GM04504 (cell line): ENCODE results near the gene SQSTM1.
"Not testable (repeated sequence)": the region's sequence is repeated elsewhere in the genome, so short reads cannot be mapped to it uniquely, and the experiment has no call there.

Experiments used
- DNase-seq: peaks from one replicate; pipeline ENCODE4 v3.0.0-alpha.2; 2012; ENCODE audit warnings: low read depth

SQSTM1 gene

DNA sequence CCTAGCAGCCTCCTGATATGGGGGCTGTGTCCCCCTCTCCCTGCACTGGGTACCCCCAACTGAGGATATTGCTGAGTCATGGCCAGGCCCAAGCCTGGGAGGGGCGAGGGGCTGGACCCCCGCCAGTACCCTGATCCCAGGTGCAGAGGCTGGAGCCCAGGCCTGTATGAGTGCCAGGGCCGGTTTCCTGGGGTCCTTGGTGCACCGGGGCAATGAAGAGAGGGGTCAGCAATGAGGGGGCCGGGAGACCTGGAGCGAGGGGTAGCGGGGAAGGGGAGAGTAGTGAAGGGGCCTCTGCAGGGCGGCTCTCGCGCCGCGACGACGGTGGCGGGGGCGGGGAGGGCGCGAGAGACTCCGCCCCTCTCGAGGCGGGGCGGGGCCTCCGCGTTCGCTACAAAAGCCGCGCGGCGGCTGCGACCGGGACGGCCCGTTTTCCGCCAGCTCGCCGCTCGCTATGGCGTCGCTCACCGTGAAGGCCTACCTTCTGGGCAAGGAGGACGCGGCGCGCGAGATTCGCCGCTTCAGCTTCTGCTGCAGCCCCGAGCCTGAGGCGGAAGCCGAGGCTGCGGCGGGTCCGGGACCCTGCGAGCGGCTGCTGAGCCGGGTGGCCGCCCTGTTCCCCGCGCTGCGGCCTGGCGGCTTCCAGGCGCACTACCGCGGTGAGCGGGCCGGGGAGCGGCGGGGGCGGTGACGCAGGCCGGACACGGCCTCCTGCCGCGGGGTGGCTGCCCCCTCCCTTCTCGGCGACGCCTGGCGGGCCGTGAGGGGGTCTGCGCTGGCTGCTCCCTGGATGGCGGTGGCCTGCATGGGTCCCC, at the start of gene SQSTM1:
Gene SQSTM1, plus strand, starts transcription at position 423 of the 815 bp plus-strand sequence. Its CDS starts 32 bp downstream, at position 455.
- peak; percentile 63 for DNase-seq

DNA sequence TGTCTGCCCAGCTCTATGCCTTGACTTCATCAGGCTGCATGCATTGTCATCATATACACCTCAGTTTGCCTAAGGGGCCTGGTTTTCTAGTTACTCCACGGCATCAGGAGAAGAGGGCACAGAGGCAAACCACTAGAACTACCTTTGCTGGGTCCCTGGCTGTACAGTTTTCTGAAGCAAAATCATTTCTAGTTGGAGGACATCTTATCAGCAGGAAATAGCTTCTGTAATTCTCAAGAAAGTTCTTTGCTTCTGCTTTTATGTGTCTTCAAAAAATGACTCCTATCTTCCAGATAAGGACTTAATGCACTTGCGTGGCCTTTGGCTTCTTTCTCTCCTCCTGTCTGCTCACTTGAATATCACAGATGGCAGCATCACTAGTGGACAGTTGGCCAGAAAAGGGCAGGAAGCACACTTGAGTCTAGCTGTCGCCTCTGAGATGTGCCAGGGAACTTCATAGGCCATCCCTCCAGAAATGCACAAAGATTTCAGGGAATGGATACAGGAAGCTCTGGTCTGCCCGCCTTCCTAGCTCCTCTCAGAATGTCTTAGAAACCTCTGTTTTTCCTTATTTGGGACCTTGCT, 49.3 kb upstream of the SQSTM1 start:
- DNase-seq: no peak

DNA sequence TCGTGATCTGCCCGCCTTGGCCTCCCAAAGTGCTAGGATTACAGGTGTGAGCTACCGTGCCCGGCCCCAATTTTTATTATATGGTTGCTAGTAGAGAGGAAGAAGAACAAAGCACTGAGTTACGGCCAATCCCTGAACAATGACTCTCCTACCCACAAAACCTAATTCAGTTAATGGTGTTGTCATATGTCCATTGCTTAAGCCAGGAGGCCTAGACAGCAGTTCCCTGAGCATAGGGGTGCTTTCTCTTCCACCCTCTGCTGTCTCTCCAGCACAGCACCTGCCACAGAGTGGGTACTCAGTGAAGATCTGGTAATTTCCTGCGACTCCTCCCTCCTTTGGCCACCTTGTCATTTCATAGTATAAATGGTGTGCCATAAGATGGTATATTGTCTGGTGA, 48.4 kb upstream of the SQSTM1 start:
- DNase-seq: no peak

DNA sequence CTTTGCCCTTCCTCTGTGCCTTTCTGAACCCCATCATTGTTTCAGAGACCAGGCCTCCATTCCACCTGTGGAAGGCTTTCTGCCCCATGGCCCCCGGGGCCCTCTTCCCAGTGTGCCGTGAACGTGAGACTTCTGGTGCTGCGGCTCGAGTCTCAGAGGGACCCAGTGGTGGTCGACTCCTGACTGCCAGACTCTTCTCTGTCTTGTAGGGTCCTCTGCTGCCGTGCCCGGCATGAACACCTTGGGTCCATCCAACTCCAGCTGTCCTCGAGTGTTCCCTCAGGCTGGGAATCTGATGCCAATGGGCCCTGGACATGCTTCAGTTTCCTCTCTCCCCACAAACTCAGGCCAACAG, 47.0 kb upstream of the SQSTM1 start:
- DNase-seq: no peak

DNA sequence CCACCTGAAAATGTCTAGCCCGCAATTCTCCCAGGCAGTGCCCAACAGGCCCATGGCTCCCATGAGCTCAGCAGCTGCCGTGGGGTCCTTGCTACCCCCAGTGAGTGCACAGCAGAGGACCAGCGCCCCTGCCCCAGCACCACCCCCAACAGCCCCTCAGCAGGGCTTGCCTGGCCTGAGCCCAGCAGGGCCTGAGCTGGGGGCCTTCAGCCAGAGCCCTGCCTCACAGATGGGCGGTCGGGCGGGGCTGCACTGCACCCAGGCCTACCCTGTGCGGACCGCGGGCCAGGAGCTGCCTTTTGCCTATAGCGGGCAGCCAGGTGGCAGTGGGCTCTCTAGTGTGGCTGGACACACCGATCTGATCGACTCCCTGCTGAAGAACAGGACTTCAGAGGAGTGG, 46.3 kb upstream of the SQSTM1 start:
- DNase-seq: no peak

DNA sequence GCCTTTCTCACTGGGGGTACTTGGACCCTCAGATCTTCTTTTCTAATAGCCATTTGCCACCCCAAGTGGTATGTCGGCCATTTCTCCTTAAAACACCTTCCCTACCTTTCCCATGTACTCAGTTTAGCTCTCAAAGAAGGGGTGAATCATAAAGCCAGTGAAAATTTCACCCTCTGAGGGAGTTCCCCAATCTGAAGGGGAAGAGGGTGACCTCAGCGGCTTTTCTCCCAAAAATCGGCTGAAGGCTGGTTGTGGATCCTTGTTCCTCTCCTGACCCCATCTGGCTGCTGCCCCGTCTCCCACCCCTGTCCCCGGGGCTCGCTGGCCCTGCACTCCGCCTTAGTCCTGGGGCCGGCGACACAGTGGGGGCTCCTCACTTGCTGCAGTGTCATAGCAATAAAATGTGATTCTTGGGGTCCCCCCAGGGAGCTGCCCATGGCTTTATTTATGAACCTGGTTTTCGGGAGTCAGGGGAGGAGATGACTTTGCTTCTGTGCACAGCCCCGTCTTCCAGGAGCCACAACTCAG, 44.2 kb upstream of the SQSTM1 start:
- no peak for DNase-seq

DNA sequence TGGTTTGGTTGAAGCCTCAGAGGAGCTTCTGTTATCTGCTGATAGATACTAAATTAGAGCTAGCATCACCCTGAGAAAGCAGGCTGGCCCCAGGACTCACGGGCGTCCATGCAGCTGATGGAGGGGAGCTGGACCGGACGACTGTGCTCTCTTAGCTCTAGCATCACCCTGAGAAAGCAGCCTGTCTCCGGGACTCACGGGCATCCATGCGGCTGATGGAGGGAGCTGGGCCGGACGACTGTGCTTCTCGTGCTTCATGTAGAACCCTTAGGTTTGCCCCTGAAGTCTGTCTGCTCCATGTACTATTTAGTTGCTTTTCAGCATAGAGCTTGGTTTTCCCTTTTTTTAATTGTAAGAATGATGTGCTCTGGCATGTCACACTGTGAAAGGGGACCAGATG, 43.2 kb upstream of the SQSTM1 start:
- DNase-seq: no peak

DNA sequence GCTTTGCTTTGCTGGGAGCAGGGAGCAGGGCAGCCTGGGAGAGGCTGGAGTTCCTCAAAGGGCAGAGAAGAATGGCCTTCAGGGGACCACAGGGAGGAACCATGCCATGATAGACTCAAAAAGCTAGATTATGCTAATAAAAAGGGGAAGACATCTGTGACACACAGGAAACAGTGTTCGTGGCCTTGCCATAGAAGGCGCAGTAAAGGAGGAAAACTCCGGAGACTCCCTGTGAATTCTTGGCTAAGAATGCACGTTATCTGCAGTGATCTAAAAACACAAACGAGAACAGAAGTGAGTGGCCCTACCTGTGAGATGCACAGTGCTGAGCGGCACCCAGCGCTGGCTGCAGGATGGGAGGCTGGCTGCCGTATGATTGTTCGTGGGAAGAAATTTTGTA, 42.8 kb upstream of the SQSTM1 start:
- no peak for DNase-seq

DNA sequence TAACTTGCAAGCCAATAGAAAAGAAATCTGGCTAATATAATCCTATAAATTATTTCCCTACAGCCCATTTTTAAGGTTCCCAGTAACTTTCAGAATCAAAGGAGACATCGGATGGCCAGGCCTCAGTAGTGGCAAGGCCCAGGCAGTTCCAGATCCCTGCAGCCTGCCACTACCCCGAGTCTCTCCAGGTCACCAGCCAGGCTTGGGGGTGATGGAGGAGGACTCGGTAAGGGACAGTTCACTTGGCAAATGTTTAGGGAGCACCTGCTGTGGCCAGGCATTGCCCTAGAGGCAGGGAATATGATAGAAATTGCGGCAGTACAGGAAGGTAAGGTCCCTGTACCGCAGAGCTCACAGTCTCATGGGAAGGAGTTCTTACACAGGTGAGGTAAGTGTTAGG, 42.1 kb upstream of the SQSTM1 start:
- DNase-seq: no peak

DNA sequence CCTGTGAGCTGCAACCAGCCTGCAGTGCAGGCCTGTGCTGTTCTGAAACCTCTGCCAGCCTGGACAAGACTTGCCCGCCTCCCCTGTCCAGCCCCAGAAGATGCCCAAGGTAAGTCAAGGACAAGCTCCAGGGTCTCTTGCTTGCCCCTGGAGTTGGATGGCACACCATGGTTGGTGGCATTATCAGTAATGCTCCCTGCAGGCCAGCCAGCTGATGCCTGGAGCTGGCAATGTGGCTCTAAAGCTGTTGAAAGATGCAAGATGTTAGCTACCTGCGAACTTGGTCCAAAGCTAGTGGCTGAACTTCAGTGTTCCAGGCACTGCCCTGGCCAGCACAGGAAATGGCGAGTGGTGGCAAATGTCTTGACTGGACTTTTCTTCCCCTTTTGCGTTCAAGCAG, 40.9 kb upstream of the SQSTM1 start:
- DNase-seq: no peak

DNA sequence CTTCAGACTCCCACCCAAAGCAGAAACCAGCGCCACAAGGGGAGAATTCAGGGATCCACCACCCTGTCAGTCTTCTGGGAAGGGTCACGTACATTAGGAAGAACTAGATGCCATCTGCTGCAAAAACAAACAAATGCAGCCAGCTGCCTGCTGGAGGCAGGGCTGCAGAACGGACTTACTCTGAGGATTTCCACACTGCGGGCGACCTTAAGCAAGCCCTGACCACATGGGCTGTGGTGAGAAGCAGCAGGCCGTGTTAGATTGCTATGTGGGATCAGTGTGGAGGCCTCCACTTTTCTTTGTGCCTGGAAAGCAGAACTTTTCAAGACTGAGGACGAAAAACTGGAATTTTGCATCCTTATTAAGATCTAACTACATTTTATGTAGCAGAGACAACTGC, 40.3 kb upstream of the SQSTM1 start:
- no peak for DNase-seq

DNA sequence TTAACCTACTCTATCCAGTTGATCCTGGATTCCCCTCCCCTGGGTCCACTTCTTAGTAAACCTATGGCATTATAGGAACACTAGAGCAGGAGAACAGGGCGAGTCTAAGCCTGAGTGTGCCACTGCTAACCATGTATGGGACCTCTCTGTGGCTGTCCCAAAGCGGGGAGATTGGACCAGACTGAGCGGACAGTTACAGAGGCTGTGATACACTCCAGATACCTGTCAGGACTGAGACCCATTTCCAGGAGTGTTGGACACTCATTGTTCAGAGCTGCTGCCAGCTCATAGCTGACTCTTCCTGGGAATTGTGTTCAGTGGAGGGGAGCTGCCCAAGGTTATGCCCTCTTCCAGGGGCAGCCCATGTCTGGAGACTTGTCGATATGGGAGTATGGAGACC, 38.9 kb upstream of the SQSTM1 start:
- no peak for DNase-seq

DNA sequence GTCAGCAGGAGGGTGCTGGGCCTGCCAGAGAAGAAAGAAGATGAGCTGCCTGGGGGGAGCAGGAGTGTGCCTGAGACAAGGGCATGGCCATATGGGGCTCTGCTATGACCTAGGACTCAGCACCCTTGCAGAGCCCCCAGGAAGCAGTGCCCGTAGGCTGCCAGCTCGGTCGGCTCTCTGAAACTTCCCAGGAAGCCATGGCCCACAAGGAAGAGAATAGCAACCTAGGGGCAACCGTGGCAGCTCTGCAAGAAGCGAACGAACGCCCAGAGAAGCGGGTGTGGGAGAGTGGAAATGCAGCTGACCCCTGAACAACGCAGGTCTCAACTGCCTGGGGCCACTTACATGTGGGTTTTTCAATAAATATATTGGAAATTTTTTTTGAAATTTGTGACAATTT, 37.6 kb upstream of the SQSTM1 start:
- DNase-seq: no peak

DNA sequence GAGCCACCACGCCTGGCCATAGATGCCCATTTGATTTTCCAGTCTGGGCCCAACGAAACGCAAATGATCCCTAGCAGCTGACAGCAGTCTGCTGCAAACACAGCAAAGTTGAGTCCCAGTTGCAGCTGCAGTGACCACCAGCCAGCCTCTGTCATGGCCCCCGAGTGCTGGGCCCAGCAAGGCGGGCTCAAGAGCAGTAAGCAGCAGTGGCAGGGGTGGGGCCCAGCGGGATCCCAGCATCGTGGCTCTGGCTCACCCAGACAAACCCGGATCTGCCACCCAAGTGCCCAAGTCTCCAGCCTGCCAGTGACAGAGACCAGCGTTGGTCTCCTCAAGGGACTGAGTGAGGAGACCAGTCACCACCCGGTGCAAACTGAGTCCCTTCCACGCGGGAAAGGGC, 33.8 kb upstream of the SQSTM1 start:
- no peak for DNase-seq

DNA sequence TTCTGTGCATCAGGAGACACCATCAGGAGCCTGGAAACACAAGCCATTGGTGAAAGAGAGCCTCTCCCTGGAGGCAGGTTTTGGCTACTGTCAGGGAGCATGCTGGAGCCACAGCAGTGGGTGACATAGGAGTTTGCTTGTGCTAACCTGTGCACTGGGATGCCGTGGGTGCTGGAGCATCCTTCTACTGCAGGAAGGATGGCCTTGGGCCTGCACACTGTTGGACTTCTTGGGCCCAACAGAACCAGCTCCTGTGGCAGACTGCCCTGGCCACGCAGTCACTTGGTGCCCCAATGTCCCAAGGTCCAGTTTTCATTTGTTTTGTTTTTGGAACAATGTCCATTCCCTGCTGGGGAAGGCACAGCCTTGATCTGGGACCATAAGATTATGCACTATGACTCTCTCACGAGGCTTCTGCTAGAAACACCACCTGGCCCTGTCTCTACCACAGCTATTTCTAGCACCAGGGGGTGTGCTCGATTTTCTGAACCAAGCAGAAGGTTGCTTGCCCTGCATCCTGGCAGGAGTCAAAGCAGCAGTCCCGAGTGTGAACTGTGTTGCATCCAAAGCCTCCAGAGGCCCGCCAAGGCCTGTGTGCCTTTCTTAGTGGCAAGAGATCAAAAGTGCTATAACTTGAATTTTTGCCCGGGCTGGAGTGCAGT, 32.4 kb upstream of the SQSTM1 start:
- DNase-seq: no peak

DNA sequence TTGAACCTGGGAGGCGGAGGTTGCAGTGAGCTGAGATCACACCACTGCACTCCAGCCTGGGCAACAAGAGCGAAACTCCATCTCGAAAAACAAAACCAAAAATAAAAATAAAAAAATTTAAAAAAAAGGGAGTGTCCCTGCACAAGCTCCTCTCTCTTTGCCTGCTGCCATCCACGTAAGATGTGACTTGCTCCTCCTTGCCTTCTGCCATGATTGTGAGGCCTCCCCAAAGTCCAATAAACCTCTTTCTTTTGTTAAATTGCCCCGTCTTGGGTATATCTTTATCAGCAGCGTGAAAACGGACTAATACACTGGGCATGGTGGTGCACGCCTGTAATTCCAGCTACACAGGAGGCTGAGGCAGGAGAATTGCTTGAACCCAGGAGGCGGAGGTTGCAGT, 31.4 kb upstream of the SQSTM1 start:
- DNase-seq: not testable (repeated sequence)

DNA sequence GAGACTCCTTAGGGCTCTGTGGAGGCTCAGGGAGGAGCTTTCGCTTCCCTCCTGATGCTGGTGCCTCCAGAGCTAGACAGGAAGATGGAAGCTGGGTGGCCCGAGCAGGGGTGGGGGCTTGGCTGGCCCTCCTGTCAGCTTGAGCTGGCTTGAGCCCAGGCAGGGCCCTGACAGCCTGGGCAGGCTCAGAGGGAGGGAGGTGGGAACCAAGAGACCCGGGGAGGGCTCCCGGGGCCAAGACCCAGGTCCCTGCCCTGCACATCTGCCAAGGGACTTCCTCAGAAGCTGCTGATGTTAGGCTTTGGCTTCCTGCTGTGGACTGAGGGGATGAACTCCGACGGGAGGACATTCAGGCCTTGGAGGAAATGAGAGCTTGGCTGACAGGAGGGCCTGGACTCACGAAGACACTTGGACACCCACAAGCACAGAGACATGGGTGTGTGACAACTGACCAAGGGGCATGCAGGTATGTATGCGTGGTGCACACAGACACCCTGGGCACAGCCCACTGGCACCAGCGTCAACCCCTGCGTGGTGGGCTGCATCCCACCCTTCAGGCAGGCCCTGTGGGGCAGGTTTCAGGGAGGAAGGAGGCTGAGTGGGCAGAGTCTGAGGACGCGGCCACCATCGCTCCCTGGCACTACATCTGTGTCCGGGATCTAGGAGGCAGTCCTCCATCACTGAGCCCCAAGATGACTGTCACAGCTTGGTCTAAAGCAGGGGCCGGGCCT, 28.7 kb upstream of the SQSTM1 start:
- no peak for DNase-seq

DNA sequence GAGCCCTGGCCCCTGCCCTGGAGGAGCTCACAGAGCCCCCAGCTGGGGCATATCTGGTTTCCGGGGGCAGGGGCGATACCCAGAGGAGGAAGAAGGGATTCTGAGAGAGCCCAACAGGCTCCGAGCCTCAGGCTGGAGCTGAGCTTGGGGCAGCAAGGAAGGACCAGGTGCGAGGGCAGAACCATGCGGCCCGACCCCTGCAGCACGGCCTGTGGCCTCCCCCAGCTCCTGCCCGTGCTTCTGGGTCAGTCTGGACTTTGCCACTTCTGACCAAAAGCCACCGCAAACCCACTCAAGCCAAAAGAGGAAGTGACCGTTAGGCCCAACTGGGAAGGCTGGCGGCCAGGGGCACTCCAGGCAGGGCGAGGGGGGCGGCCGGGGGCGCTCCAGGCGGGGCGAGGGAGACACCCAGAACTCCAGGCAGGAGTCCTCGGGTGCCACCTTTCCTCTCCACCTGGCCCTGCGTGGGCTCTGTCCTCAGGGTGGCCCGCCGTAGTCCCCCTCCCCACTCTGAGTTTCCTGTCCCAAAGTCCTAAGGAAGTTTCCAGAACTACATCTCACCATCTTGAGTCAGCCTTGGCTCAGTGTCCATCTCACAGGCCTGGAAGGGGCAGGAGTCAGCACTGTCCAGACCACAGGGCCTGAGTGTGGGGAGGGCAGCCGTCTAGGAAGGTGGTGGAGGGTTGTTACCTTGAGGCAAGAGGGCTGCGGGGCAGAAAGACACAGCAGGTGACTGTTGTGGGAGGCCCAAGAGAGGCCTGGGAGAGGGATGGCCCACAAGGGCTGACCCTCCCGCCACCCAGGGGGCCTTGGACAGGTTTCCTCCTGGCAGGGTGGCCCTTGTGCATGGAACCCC, 27.9 kb upstream of the SQSTM1 start:
- DNase-seq: no peak

DNA sequence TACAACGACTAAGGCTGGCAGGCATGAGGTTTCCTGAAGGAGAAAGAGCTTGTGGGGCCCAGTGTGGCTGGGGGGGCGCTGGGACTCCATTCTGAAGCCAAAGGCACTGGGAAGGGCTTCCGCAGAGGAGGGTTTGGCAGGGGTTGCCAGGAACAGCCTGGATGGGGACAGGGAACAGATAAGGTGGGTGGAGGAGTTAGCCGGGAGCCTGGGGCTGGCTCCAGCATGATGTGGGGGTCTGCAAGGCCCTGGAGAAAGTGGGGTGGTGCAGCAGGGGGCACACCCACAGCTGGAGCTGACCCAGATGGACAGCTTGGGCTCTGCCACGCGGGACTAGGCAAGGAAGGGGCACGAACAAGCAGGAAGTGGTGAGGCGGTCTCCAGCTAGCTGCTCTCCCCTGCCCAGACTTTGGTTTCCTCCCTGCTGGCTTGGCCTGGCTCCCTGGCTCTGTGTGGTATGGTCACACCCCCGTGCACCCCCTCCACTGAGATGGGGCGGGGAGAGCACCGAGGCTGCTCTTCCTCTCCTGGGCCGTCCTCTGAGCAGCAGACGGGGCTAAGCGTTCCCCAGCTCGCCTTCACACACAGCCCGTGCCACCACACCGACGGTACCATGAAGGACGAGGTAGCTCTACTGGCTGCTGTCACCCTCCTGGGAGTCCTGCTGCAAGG, 27.1 kb upstream of the SQSTM1 start, which contains the start of gene LTC4S:
Gene LTC4S, plus strand, starts transcription at position 519 of the 672 bp plus-strand sequence. Its CDS starts 95 bp downstream, at position 614.
- DNase-seq: peak; percentile 38

DNA sequence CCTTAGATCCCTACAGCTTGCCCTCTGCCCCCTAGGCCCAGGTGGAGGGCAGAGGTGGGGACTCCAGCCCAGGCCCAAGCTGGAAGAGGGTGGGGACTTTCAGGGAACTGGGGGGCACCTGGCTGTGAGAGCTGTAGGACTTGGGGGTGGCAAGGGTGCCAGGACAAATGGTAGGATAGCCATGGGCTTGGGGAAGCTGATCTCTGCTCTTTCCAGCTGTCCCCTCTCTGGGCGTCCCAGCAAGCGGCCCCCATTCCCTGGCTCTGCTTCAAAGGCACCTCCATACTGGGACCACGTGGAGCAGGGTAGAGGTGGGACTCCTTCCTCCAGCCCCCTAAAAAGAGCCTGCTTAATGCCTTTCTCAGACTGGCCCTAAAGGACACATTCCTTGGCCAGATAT, 26.5 kb upstream of the SQSTM1 start:
- DNase-seq: no peak

DNA sequence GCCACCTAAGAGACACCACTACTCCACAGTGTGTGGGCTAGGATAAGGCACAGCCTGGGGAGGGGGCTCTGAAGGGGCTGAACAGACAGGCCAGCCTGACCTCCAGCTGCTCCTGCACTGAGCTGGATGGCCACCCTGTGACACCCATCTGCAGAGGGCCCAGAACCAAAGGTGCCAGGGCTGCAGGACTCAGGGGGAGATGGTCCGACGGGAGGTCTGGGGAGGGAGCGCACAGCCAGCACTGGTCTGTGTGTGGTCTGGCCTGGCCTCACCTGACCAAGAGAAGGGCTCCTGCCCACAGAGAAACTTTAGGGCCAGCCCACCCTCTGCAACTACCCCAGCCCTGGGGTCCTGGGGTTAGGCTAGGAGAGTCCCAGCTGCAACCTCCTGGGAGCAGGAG, 26.1 kb upstream of the SQSTM1 start:
- no peak for DNase-seq
